ENCODE results near the gene PET117. TPM values are rescaled to one million over a fixed set of nuclear protein-coding genes. Genes with fewer than 3 reads are reported as not detected.

The PET117 gene
- total and polyA plus RNA-seq, 3 donors from 2014 or later = 13.3 to 17.5 (median 14.4) TPM

- no peak for DNase-seq
- H3K36me3 ChIP-seq (ENCODE audit: low read depth, missing control alignments) = no peaks in the 10 kb centered on the region
- no peak overlapping the region for H3K4me3 ChIP-seq
- WGBS, 2 donors = 37 to 96% methylated on average over 1 of the region's 1 CpG
- H3K9me3 ChIP-seq = no peaks in the 10 kb centered on the region
- H3K27ac ChIP-seq = no peak overlapping the region
- H3K4me1 ChIP-seq = no peaks in the 10 kb centered on the region
- no peaks in the 10 kb centered on the region for H3K27me3 ChIP-seq
- intact Hi-C loops (cut with DNase I; ENCODE audit: low total_unique reads) = no loop called here
- TF ChIP-seq POLR2A (IDR thresholded peaks at IDR 0.05) (no peak), CTCF (IDR thresholded peaks at IDR 0.05) (no peak)
Measured at GRCh38 chr20:18180815-18181214, 43.2 kb downstream of the PET117 start.

GRCh38 chr20:18187020-18187419 lies 49.4 kb downstream of the PET117 start:
- 92 to 95% methylated on average over 5 of the region's 5 CpGs for WGBS, 2 donors

GRCh38 chr20:18188434-18188833 lies 50.8 kb downstream of the PET117 start:
- WGBS, 2 donors = 47 to 65% methylated on average over 3 of the region's 3 CpGs
- TF ChIP-seq POLR2A (IDR thresholded peaks at IDR 0.05) = no peak
- no peak for TF ChIP-seq CTCF (IDR thresholded peaks at IDR 0.05)
- H3K27me3 ChIP-seq = no peaks in the 10 kb centered on the region
- no peak overlapping the region for H3K27ac ChIP-seq
- no peaks in the 10 kb centered on the region for H3K36me3 ChIP-seq (ENCODE audit: low read depth, missing control alignments)
- DNase-seq = no peak
- H3K4me1 ChIP-seq = no peaks in the 10 kb centered on the region
- H3K9me3 ChIP-seq = no peaks in the 10 kb centered on the region
- intact Hi-C loops (cut with DNase I; ENCODE audit: low total_unique reads) = no loop called here
- no peak overlapping the region for H3K4me3 ChIP-seq

More at GRCh38 chr20:18187020-18187419, 49.4 kb downstream of the PET117 start:
- H3K4me3 ChIP-seq = no peak overlapping the region
- H3K36me3 ChIP-seq (ENCODE audit: low read depth, missing control alignments) = no peaks in the 10 kb centered on the region
- no peaks in the 10 kb centered on the region for H3K9me3 ChIP-seq
- intact Hi-C loops (cut with DNase I; ENCODE audit: low total_unique reads) = no loop called here
- TF ChIP-seq POLR2A (IDR thresholded peaks at IDR 0.05) (no peak), CTCF (IDR thresholded peaks at IDR 0.05) (no peak)
- H3K27ac ChIP-seq = no peak overlapping the region
- no peaks in the 10 kb centered on the region for H3K4me1 ChIP-seq
- H3K27me3 ChIP-seq = no peaks in the 10 kb centered on the region
- DNase-seq = no peak

- TF ChIP-seq POLR2A (IDR thresholded peaks at IDR 0.05) = no peak
- TF ChIP-seq CTCF (IDR thresholded peaks at IDR 0.05) = no peak
- H3K36me3 ChIP-seq (ENCODE audit: low read depth, missing control alignments) = no peaks in the 10 kb centered on the region
- no peaks in the 10 kb centered on the region for H3K27me3 ChIP-seq
- DNase-seq = no peak
- H3K4me1 ChIP-seq = no peaks in the 10 kb centered on the region
- no peaks in the 10 kb centered on the region for H3K9me3 ChIP-seq
- intact Hi-C loops (cut with DNase I; ENCODE audit: low total_unique reads) = no loop called here
- no peak overlapping the region for H3K4me3 ChIP-seq
- 70 to 87% methylated on average over 3 of the region's 3 CpGs for WGBS, 2 donors
- no peak overlapping the region for H3K27ac ChIP-seq
Measured at GRCh38 chr20:18190338-18191233, 52.9 kb downstream of the PET117 start.

- WGBS, 2 donors = 59 to 64% methylated on average over 1 of the region's 1 CpG
Measured at GRCh38 chr20:18191306-18191705, 53.6 kb downstream of the PET117 start.

More at GRCh38 chr20:18191306-18191705, 53.6 kb downstream of the PET117 start:
- DNase-seq = no peak
- Histone ChIP-seq H3K4me1 (no peaks in the 10 kb centered on the region), H3K27me3 (no peaks in the 10 kb centered on the region), H3K36me3 (ENCODE audit: low read depth, missing control alignments) (no peaks in the 10 kb centered on the region), H3K27ac (no peak overlapping the region), H3K4me3 (no peak overlapping the region), H3K9me3 (no peaks in the 10 kb centered on the region)
- no peak for TF ChIP-seq POLR2A (IDR thresholded peaks at IDR 0.05)
- no peak for TF ChIP-seq CTCF (IDR thresholded peaks at IDR 0.05)
- intact Hi-C loops (cut with DNase I; ENCODE audit: low total_unique reads) = no loop called here

Measured in testis (tissue), 3 donors.